Ecto neural progenitor cell (in vitro differentiated cells): ENCODE data around the gene EIF4A3.

Experiments
- DNase-seq: peaks from one replicate; pipeline ENCODE4 v3.0.0-alpha.2; 2018; ENCODE audit warnings: low spot score

Gene EIF4A3

GRCh38 chr17:80112471-80113032, 34.4 kb downstream of the EIF4A3 start:
- DNase-seq = no peak

- DNase-seq = no peak
Measured at GRCh38 chr17:80111702-80112470, 35.0 kb downstream of the EIF4A3 start.

- no peak for DNase-seq
Measured at GRCh38 chr17:80110927-80111701, 35.8 kb downstream of the EIF4A3 start.

- DNase-seq = no peak
Measured at GRCh38 chr17:80110447-80110812, 36.5 kb downstream of the EIF4A3 start.

GRCh38 chr17:80109713-80110446, 37.0 kb downstream of the EIF4A3 start:
- no peak for DNase-seq

GRCh38 chr17:80109066-80109660, 37.8 kb downstream of the EIF4A3 start:
- no peak for DNase-seq

GRCh38 chr17:80108036-80108971, 38.6 kb downstream of the EIF4A3 start:
- DNase-seq = no peak

GRCh38 chr17:80107231-80108021, 39.5 kb downstream of the EIF4A3 start:
- DNase-seq = no peak

GRCh38 chr17:80106751-80107150, 40.2 kb downstream of the EIF4A3 start:
- no peak for DNase-seq

GRCh38 chr17:80106176-80106575, 40.8 kb downstream of the EIF4A3 start:
- DNase-seq = no peak

- no peak for DNase-seq
Measured at GRCh38 chr17:80105762-80106161, 41.2 kb downstream of the EIF4A3 start.

GRCh38 chr17:80104956-80105375, 42.0 kb downstream of the EIF4A3 start:
- no peak for DNase-seq

- DNase-seq = no peak
Measured at GRCh38 chr17:80104321-80104955, 42.5 kb downstream of the EIF4A3 start.

GRCh38 chr17:80103449-80104085, 43.4 kb downstream of the EIF4A3 start:
- DNase-seq = no peak

GRCh38 chr17:80102664-80103448, 44.1 kb downstream of the EIF4A3 start:
- DNase-seq = no peak

- DNase-seq = peak; percentile 74
Measured at GRCh38 chr17:80101946-80102663, 44.8 kb downstream of the EIF4A3 start.
